Measurements from ENCODE around the gene DHX29.

Gene DHX29

GRCh38 chr5:55231919-55232270, 75.6 kb downstream of the DHX29 start:
- H3K4me3 ChIP-seq (ENCODE audit: low read depth, low read length): peak overlapping the region; percentile 49
- no peak for TF ChIP-seq ZNF677 (tag by site-specific recombination; IDR thresholded peaks at IDR 0.05)
- no peak for TF ChIP-seq ZNF132 (tag by site-specific recombination; IDR thresholded peaks at IDR 0.05; ENCODE audit: borderline replicate concordance)
- TF ChIP-seq, protein P1, sequence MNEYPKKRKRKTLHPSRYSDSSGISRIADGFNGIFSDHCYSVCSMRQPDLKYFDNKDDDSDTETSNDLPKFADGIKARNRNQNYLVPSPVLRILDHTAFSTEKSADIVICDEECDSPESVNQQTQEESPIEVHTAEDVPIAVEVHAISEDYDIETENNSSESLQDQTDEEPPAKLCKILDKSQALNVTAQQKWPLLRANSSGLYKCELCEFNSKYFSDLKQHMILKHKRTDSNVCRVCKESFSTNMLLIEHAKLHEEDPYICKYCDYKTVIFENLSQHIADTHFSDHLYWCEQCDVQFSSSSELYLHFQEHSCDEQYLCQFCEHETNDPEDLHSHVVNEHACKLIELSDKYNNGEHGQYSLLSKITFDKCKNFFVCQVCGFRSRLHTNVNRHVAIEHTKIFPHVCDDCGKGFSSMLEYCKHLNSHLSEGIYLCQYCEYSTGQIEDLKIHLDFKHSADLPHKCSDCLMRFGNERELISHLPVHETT (tag by site-specific recombination; IDR thresholded peaks at IDR 0.05): no peak
- no peak for TF ChIP-seq ZNF548 (tag by site-specific recombination; IDR thresholded peaks at IDR 0.05)
- TF ChIP-seq ZNF600 (tag by site-specific recombination; IDR thresholded peaks at IDR 0.05): no peak
- TF ChIP-seq ZFP37 (tag by site-specific recombination; IDR thresholded peaks at IDR 0.05): no peak
- TF ChIP-seq BCL11A (tag by site-specific recombination; IDR thresholded peaks at IDR 0.05; ENCODE audit: low read depth): no peak
- TF ChIP-seq ZNF658 (tag by site-specific recombination; IDR thresholded peaks at IDR 0.05): no peak
- no peak for TF ChIP-seq GLIS2 (tag by site-specific recombination; IDR thresholded peaks at IDR 0.05)
- no peak for TF ChIP-seq RBAK (tag by site-specific recombination; IDR thresholded peaks at IDR 0.05)
- no peak for TF ChIP-seq ZNF266 (tag by site-specific recombination; IDR thresholded peaks at IDR 0.05; ENCODE audit: low read depth)
- H3K9me3 ChIP-seq (ENCODE audit: control insufficient read depth, insufficient read depth, low read depth, low read length): no peaks in the 10 kb centered on the region
- H3K36me3 ChIP-seq (ENCODE audit: control insufficient read depth in 2 of 2, insufficient read depth in 1 of 2, low read length in 2 of 2): no peaks in the 10 kb centered on the region
- H3K27ac ChIP-seq (ENCODE audit: extremely low read depth, low read depth, low read length): no peak overlapping the region; the same call in 1 of the 2 replicates
- no peaks in the 10 kb centered on the region for H3K4me1 ChIP-seq (ENCODE audit: control insufficient read depth, insufficient read depth, low read length)
- ChIA-PET CTCF (interaction anchor here (0.6 to 1.6 kb wide), 4 partner anchors 30 to 1368 kb away, joined by 3 to 4 read pairs (median 4); no protein-coding TSS in a partner anchor), POLR2A (interaction anchor here (5.3 kb wide), 1 partner anchor 75 kb away, joined by 38 read pairs; the partner anchor contains the start of genes DHX29 and MTREX)

DNA sequence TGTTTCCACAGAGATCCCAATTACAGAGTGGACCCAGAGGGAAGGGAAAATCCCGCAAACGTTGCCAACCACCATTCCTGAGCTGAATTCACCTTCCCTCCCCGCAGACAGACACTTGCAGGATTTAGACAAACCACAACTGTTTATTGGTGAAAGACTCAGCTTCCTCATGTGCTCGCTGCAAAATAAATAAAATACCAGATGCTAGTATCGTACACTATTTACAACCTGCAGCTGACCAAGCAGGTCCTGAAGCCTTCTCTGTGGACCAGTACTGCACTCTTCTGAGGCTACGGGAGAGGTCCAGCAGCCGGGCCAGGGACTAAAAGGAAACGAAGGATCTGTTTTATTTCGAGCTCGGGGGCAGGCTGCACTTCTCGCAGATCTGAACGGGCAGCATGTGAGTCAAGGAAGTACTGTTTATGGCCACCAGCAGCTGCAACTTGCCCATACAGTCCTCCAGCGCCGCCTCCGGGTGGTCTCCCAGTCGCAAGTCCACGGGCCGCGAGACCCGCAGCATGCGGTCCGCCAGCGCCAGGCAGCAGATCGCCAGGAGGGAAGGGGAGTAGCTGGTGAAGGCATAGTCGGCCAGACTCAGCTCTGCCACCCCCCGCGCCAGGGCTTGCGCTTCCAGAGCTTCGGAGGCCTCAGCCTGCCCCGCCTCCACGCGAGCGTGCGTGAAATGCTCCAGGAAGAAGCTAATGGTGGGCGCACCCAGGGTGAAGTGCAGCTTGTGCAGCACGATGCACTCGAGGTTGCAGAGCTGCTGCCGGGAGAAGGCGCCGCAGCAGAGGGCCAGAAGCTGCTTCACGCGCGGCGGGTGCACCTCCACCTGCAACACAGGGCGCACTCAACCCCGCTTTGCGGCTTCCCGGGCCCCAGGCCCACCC, 76.2 kb downstream of the DHX29 start:
- POLR2A ChIA-PET: interaction anchor here (5.3 kb wide), 1 partner anchor 76 kb away, joined by 38 read pairs; the partner anchor contains the start of genes DHX29 and MTREX
- CTCF ChIA-PET: interaction anchor here (0.9 to 1.6 kb wide), 2 partner anchors 44 to 112 kb away, joined by 3 to 4 read pairs; no protein-coding TSS in a partner anchor
- no peaks in the 10 kb centered on the region for H3K36me3 ChIP-seq (ENCODE audit: control insufficient read depth in 2 of 2, insufficient read depth in 1 of 2, low read length in 2 of 2)
- no peaks in the 10 kb centered on the region; the same call in 1 of the 2 replicates for H3K4me1 ChIP-seq (ENCODE audit: control insufficient read depth, insufficient read depth, low read length)
- no peak overlapping the region for H3K4me3 ChIP-seq (ENCODE audit: low read depth, low read length)
- H3K9me3 ChIP-seq (ENCODE audit: control insufficient read depth, insufficient read depth, low read depth, low read length): no peaks in the 10 kb centered on the region
- no peak overlapping the region for H3K27ac ChIP-seq (ENCODE audit: extremely low read depth, low read depth, low read length)
- TF ChIP-seq, protein P2, sequence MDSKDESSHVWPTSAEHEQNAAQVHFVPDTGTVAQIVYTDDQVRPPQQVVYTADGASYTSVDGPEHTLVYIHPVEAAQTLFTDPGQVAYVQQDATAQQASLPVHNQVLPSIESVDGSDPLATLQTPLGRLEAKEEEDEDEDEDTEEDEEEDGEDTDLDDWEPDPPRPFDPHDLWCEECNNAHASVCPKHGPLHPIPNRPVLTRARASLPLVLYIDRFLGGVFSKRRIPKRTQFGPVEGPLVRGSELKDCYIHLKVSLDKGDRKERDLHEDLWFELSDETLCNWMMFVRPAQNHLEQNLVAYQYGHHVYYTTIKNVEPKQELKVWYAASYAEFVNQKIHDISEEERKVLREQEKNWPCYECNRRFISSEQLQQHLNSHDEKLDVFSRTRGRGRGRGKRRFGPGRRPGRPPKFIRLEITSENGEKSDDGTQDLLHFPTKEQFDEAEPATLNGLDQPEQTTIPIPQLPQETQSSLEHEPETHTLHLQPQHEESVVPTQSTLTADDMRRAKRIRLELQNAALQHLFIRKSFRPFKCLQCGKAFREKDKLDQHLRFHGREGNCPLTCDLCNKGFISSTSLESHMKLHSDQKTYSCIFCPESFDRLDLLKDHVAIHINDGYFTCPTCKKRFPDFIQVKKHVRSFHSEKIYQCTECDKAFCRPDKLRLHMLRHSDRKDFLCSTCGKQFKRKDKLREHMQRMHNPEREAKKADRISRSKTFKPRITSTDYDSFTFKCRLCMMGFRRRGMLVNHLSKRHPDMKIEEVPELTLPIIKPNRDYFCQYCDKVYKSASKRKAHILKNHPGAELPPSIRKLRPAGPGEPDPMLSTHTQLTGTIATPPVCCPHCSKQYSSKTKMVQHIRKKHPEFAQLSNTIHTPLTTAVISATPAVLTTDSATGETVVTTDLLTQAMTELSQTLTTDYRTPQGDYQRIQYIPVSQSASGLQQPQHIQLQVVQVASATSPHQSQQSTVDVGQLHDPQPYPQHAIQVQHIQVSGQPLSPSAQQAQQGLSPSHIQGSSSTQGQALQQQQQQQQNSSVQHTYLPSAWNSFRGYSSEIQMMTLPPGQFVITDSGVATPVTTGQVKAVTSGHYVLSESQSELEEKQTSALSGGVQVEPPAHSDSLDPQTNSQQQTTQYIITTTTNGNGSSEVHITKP (tag by site-specific recombination; IDR thresholded peaks at IDR 0.05): no peak
- TF ChIP-seq ZNF596 (tag by site-specific recombination; IDR thresholded peaks at IDR 0.05): no peak
- no peak for TF ChIP-seq FEZF1 (tag by site-specific recombination; IDR thresholded peaks at IDR 0.05)
- no peak for TF ChIP-seq ZNF670 (tag by site-specific recombination; IDR thresholded peaks at IDR 0.05; ENCODE audit: low read depth)
- no peak for TF ChIP-seq ZBTB21 (tag by site-specific recombination; IDR thresholded peaks at IDR 0.05)
- TF ChIP-seq ZBTB7A (tag by site-specific recombination; IDR thresholded peaks at IDR 0.05; ENCODE audit: low read depth): no peak
- no peak for TF ChIP-seq SCRT1 (tag by site-specific recombination; IDR thresholded peaks at IDR 0.05; ENCODE audit: borderline replicate concordance)
- TF ChIP-seq SALL2 (tag by site-specific recombination; IDR thresholded peaks at IDR 0.05; ENCODE audit: borderline replicate concordance): no peak
- no peak for TF ChIP-seq PRDM4 (tag by site-specific recombination; IDR thresholded peaks at IDR 0.05)
- TF ChIP-seq KLF9 (tag by site-specific recombination; IDR thresholded peaks at IDR 0.05; ENCODE audit: low read depth): no peak
- no peak for TF ChIP-seq ZFP69B (tag by site-specific recombination; IDR thresholded peaks at IDR 0.05)
- TF ChIP-seq ZNF138 (tag by site-specific recombination; IDR thresholded peaks at IDR 0.05; ENCODE audit: borderline replicate concordance): no peak
- no peak for TF ChIP-seq ZNF571 (tag by site-specific recombination; IDR thresholded peaks at IDR 0.05)
- no peak for TF ChIP-seq ZNF23 (tag by site-specific recombination; IDR thresholded peaks at IDR 0.05; ENCODE audit: borderline replicate concordance)
- no peak for TF ChIP-seq ZNF677 (tag by site-specific recombination; IDR thresholded peaks at IDR 0.05)
- TF ChIP-seq ZNF473 (tag by site-specific recombination; IDR thresholded peaks at IDR 0.05): no peak
- TF ChIP-seq ZNF133 (tag by site-specific recombination; IDR thresholded peaks at IDR 0.05): no peak
- TF ChIP-seq HOXC10 (CRISPR knock-in tag; IDR thresholded peaks at IDR 0.05): no peak

Measured in HEK293 (cell line).